Measurements from ENCODE around the gene TAPBPL.

GRCh38 chr12:6424866-6425265 is 27.0 kb upstream of the TAPBPL start:
- TF ChIP-seq CTCF (IDR thresholded peaks at IDR 0.05), result no peak
- TF ChIP-seq MXI1 (IDR thresholded peaks at IDR 0.05; ENCODE audit: low read depth, low read length), result no peak
- no peak for TF ChIP-seq RXRA (IDR thresholded peaks at IDR 0.05; ENCODE audit: borderline replicate concordance, low read depth)
- TF ChIP-seq EP300 (IDR thresholded peaks at IDR 0.05; ENCODE audit: borderline replicate concordance in 1 of 2, low read depth in 1 of 2, low read length in 1 of 2), result no peak
- no peak for TF ChIP-seq USF2 (IDR thresholded peaks at IDR 0.05; ENCODE audit: borderline replicate concordance, low read depth, low read length)
- TF ChIP-seq CHD2 (IDR thresholded peaks at IDR 0.05; ENCODE audit: low read length, partially characterized antibody), result no peak
- no peak for TF ChIP-seq RFX5 (IDR thresholded peaks at IDR 0.05; ENCODE audit: low read length)

Data from SK-N-SH (cell line).